Suprapubic skin (tissue), 4 donors: Measurements from ENCODE around the gene DPP10. TPM values are rescaled to one million over a fixed set of nuclear protein-coding genes. Genes with fewer than 3 reads are reported as not detected.
"Not testable (repeated sequence)": the region's sequence is repeated elsewhere in the genome, so short reads cannot be mapped to it uniquely, and the experiment has no call there.

ENCODE experiments used
- DNase-seq, 2 donors: peaks; one replicate each; pipeline ENCODE4 v3.0.0-alpha.2; 2019; ENCODE audit warnings: low spot score in 2 of 2
- H3K27ac ChIP-seq: fragments of 200-600 bp; sonication (generic); one replicate; pipeline ENCODE4 v1.5.1; 2019
- H3K27me3 ChIP-seq: fragments of 200-600 bp; sonication (generic); one replicate; pipeline ENCODE4 v1.5.1; 2019
- H3K36me3 ChIP-seq: fragments of 200-600 bp; sonication (generic); one replicate; pipeline ENCODE4 v1.5.1; 2019
- H3K4me1 ChIP-seq: fragments of 200-600 bp; sonication (generic); one replicate; pipeline ENCODE4 v1.5.1; 2019
- H3K4me3 ChIP-seq: fragments of 200-600 bp; sonication (generic); one replicate; pipeline ENCODE4 v1.5.1; 2019; ENCODE audit warnings: mild to moderate bottlenecking
- H3K9me3 ChIP-seq: fragments of 200-600 bp; sonication (generic); one replicate; pipeline ENCODE4 v1.5.1; 2019
- EP300 ChIP-seq: sonication (generic); formaldehyde crosslinking; IDR thresholded peaks from one replicate; pipeline ENCODE4 v1.6.1; 2017; ENCODE audit warnings: antibody characterized with exemption
- POLR2A ChIP-seq, 2 donors: fragments of 450-650 bp; IDR thresholded peaks; one replicate each; pipeline ENCODE4 v1.6.1; 2017; ENCODE audit warnings: antibody characterized with exemption in 2 of 2, mild to moderate bottlenecking in 2 of 2, moderate library complexity in 2 of 2
- POLR2AphosphoS5 ChIP-seq, 3 donors: sonication (generic); formaldehyde crosslinking; IDR thresholded peaks; one replicate each; pipeline ENCODE4 v1.6.1; 2017; ENCODE audit warnings: antibody characterized with exemption in 3 of 3
- WGBS: methylation state at CpG from one replicate; pipeline ENCODE4 v1.1.5; 2018; 5-methylcytosine and 5-hydroxymethylcytosine counted together
- total RNA-seq, 4 donors: library from RNA; depleted of rRNA; stranded (reverse); fragments of >200 nt; gene quantifications; one replicate each; pipeline ENCODE4 v1.1.0, GENCODE V29; 2016
- TF ChIP-seq, protein P1 (sequence below), 2 donors: fragments of 200-600 bp in 1 of 2; fragments of 450-650 bp in 1 of 2; sonication (generic) in 1 of 2; IDR thresholded peaks; one replicate each; pipeline ENCODE4 v1.5.1; 2016 to 2019; ENCODE audit warnings: antibody characterized with exemption in 2 of 2, mild to moderate bottlenecking in 1 of 2, moderate library complexity in 1 of 2

Gene DPP10
- total RNA-seq, 4 donors from 2014 or later, result 0.68 to 1.4 TPM; not detected in 2

DNA sequence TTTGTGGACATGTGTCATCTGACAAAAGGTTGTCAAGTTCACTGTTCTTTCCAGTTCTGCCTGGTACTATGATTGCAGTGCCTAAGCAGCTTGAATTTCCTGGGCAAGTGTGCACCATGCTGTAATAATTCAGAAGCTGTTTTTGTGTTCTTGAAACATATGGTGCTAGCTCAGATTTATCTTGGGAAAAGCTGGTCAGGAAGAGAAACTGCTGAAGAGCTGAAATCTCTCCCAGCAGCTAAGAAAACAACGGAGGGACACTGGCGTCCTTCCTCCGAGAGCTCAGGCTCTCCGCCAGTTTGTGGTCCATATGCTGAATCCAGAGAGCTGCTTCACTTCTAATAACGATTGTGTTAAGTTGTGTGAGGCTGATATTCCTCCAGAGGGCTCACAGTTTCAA lies 642.0 kb downstream of the DPP10 start:
- WGBS, result 60% methylated on average over 5 of the region's 5 CpGs
- H3K27me3 ChIP-seq, result no peaks in the 10 kb centered on the region
- DNase-seq, result no peak
- TF ChIP-seq POLR2A (IDR thresholded peaks at IDR 0.05), result no peak
- TF ChIP-seq POLR2AphosphoS5 (IDR thresholded peaks at IDR 0.05), result no peak
- TF ChIP-seq EP300, result no peak
- TF ChIP-seq, protein P1, sequence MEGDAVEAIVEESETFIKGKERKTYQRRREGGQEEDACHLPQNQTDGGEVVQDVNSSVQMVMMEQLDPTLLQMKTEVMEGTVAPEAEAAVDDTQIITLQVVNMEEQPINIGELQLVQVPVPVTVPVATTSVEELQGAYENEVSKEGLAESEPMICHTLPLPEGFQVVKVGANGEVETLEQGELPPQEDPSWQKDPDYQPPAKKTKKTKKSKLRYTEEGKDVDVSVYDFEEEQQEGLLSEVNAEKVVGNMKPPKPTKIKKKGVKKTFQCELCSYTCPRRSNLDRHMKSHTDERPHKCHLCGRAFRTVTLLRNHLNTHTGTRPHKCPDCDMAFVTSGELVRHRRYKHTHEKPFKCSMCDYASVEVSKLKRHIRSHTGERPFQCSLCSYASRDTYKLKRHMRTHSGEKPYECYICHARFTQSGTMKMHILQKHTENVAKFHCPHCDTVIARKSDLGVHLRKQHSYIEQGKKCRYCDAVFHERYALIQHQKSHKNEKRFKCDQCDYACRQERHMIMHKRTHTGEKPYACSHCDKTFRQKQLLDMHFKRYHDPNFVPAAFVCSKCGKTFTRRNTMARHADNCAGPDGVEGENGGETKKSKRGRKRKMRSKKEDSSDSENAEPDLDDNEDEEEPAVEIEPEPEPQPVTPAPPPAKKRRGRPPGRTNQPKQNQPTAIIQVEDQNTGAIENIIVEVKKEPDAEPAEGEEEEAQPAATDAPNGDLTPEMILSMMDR (IDR thresholded peaks at IDR 0.05), result no peak
- H3K9me3 ChIP-seq, result peaks cover 5% of the 10 kb centered on the region
- no peaks in the 10 kb centered on the region for H3K4me1 ChIP-seq
- no peak overlapping the region for H3K4me3 ChIP-seq
- no peak overlapping the region for H3K27ac ChIP-seq
- H3K36me3 ChIP-seq, result no peaks in the 10 kb centered on the region

DNA sequence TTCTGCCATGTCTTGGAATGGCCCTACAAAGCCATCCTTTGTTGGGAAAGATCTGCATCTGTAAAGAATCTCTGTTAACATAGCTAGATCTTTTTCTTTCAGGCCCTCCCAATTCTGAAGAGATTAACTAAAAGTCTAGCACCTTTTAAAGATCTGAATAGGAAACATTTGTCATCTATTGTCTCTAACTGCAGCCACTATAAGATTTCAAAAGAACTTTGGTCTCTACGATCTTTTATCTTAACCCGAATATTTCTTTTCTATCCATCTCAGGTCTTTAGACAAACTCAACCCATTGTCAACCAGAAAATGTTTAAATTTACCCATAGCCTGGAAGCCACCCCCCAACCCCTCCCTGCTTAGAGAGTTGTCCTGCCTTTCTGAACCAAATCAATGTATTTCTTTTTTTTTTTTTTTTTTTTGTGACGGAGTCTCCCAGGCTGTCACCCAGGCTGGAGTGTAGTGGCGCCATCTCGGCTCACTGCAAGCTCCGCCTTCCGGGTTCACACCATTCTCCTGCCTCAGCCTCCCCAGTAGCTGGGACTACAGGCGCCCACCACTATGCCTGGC lies 643.7 kb downstream of the DPP10 start:
- not testable (repeated sequence) for H3K36me3 ChIP-seq, H3K27me3 ChIP-seq, H3K9me3 ChIP-seq, H3K4me3 ChIP-seq, H3K4me1 ChIP-seq, H3K27ac ChIP-seq, DNase-seq
- WGBS, result 95% methylated on average over 8 of the region's 8 CpGs

DNA sequence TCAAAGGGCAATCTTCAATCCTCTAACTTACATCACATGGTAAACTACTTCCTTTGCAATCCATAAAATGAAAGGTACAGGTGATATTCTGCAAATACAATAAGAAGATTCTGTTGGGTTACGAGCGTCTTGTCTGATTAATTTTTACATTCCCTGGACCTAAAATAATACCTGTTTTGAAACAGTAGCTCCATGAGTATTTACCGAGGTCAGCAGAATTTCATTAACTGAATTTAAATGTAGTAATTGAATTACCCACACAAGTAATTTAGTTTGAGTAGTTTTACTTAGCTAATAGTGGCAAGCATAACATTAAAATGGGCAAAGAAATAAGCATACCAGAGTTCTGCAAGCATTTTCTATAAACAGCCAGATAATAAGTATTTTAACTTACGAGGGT lies 652.0 kb downstream of the DPP10 start:
- 90% methylated on average over 4 of the region's 4 CpGs for WGBS
- Histone ChIP-seq H3K4me3 (no peak overlapping the region), H3K4me1 (no peaks in the 10 kb centered on the region), H3K27me3 (no peaks in the 10 kb centered on the region), H3K27ac (no peak overlapping the region), H3K9me3 (no peaks in the 10 kb centered on the region), H3K36me3 (no peaks in the 10 kb centered on the region)
- no peak for DNase-seq
- TF ChIP-seq, protein P1 (IDR thresholded peaks at IDR 0.05), result no peak
- TF ChIP-seq POLR2AphosphoS5 (IDR thresholded peaks at IDR 0.05) (no peak), EP300 (no peak), POLR2A (IDR thresholded peaks at IDR 0.05) (no peak)

DNA sequence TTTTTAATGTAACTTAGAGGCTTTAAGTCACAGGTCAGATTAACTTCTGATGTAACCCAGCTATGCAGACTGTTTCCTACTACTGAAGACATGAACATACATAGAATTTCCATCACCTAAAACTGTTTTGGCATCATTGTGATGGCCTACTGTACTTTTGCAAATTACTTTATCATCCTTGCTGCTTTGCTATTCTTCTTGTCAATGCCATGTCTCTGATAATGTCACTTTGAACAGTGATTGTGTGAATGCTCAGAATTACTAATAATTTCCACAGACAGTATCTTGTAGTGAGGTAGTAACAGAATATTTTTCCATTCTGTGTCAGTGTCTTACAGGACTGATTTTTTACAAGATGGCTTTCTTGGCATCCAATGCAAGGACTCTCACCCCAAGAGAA lies 663.5 kb downstream of the DPP10 start:
- no peaks in the 10 kb centered on the region for H3K9me3 ChIP-seq
- H3K27me3 ChIP-seq, result no peaks in the 10 kb centered on the region
- H3K4me1 ChIP-seq, result no peaks in the 10 kb centered on the region
- H3K27ac ChIP-seq, result no peak overlapping the region
- H3K36me3 ChIP-seq, result no peaks in the 10 kb centered on the region
- no peak for TF ChIP-seq POLR2AphosphoS5 (IDR thresholded peaks at IDR 0.05)
- no peak for TF ChIP-seq POLR2A (IDR thresholded peaks at IDR 0.05)
- TF ChIP-seq, protein P1 (IDR thresholded peaks at IDR 0.05), result no peak
- no peak for TF ChIP-seq EP300
- no peak for DNase-seq
- no peak overlapping the region for H3K4me3 ChIP-seq

DNA sequence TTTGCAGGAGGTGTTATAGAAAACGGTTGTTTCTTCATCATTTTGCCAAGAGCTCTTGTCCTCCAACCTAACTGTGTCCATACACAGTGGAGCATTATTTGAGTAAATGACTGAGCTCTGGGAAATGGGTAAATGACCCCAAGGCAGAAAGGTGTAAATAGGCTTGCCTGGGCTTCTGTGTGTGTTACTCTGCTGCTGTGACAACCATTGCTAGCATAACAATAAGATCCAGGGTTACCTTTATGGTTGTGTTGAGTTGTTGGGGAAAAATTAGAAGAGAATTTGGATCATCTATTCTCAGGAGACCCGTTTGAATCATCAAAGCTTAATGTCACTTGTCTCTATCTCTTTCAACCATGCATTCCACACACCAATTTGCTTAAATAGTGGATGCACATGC lies 672.7 kb downstream of the DPP10 start:
- no peak overlapping the region for H3K27ac ChIP-seq
- TF ChIP-seq POLR2AphosphoS5 (IDR thresholded peaks at IDR 0.05) (no peak), EP300 (no peak), POLR2A (IDR thresholded peaks at IDR 0.05) (no peak)
- TF ChIP-seq, protein P1 (IDR thresholded peaks at IDR 0.05), result no peak
- no peak for DNase-seq
- H3K9me3 ChIP-seq, result peaks cover 3% of the 10 kb centered on the region
- H3K4me3 ChIP-seq, result no peak overlapping the region
- H3K36me3 ChIP-seq, result no peaks in the 10 kb centered on the region
- H3K4me1 ChIP-seq, result no peaks in the 10 kb centered on the region
- H3K27me3 ChIP-seq, result no peaks in the 10 kb centered on the region
- WGBS, result 38% methylated on average over 2 of the region's 2 CpGs

DNA sequence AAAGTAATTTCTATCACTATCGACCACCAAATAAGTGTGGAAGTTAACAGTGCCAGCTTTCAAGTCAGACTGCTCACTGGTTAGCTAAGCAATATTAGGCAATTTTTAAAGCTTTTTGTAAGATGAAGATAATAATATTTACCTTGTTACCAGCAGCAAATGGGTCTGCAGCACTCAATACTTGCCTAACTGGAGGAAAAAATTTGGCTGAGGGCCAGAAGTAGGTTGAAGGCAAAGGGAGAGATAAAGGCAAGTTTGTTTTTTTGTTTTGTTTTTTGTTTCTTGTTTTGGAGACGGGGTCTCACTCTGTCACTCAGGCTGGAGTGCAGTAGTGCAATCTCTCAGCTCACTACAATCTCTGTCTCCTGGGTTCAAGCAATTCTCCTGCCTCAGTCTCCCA lies 675.9 kb downstream of the DPP10 start:
- Histone ChIP-seq H3K36me3 (no peaks in the 10 kb centered on the region), H3K4me3 (no peak overlapping the region), H3K9me3 (peaks cover 3% of the 10 kb centered on the region), H3K27ac (no peak overlapping the region), H3K4me1 (no peaks in the 10 kb centered on the region), H3K27me3 (no peaks in the 10 kb centered on the region)
- 73% methylated on average over 2 of the region's 2 CpGs for WGBS
- no peak for DNase-seq
- TF ChIP-seq POLR2AphosphoS5 (IDR thresholded peaks at IDR 0.05), result no peak
